ENCODE measurements around the gene ACOX1.

ACOX1 gene

DNA sequence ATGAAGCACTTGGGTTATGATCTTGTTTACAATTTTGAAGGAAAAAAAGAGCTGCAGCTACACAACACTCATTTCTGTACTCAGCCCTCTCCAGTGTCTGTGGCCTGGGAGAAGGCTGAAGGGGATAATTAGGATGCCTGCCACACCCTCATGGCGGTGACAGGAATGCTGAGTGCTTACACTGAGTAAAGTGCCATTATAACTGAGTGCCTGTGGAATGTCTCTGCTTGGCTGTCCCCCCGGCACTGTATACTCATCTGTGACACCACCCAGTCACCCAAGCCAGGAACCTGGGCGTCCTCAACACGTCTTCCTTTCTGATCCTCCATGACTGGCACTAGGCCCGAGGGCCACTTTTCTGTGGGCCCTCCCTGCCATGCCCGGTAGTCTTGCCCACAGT is 70.8 kb downstream of the ACOX1 start:
- no peak for DNase-seq (ENCODE audit: low read depth)

- no peak for DNase-seq (ENCODE audit: low read depth)
Measured at GRCh38 chr17:75906143-75906884, 72.7 kb downstream of the ACOX1 start.

DNA sequence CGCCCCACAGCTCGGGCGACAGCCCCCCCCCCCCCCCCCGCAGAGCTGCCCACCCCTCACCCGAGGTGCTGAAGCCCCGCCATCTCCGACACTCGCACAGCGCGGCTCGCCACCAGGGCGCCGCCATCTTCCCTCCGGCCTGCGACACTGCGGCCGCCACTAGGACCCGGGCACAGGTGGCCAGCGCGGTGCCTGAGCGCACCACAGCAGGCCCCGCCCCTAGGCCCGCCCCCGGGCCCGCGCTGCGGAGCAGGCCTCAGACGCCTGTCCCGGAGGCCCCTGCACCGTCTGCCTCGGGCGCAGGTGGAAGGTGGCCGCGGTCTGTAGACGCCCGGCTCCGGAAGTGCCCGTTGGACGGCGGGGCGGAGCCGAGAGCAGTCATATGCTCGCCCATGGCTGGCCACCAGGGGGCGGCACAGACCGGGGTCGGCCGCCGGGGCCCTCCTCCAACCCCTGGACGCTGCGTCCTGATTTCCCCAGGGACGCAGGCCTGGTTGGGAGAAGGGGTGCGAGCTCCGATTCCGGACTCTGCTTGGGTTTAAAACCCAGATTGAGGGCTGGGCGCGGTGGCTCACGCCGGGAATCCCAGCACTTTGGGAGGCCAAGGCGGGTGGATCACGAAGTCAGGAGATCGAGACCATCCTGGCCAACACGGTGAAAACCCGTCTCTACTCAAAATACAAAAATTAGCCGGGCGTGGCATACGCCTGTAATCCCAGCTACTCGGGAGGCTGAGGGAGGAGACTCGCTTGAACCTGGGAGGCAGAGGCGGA is 74.0 kb downstream of the ACOX1 start, which contains the start of gene MRPL38:
Gene MRPL38 (minus strand): TSS at position 136 of the 773 bp plus-strand sequence. CDS start 9 bp downstream, at position 127.
- peak; percentile 89 for DNase-seq (ENCODE audit: low read depth)

- no peak for DNase-seq (ENCODE audit: low read depth)
Measured at GRCh38 chr17:75902406-75902805, 76.6 kb downstream of the ACOX1 start.

- DNase-seq (ENCODE audit: low read depth), result no peak
Measured at GRCh38 chr17:75901727-75902126, 77.2 kb downstream of the ACOX1 start.

- no peak for DNase-seq (ENCODE audit: low read depth)
Measured at GRCh38 chr17:75900691-75901533, 78.1 kb downstream of the ACOX1 start.

GRCh38 chr17:75899767-75900468 is 79.0 kb downstream of the ACOX1 start:
- DNase-seq (ENCODE audit: low read depth), result no peak

DNA sequence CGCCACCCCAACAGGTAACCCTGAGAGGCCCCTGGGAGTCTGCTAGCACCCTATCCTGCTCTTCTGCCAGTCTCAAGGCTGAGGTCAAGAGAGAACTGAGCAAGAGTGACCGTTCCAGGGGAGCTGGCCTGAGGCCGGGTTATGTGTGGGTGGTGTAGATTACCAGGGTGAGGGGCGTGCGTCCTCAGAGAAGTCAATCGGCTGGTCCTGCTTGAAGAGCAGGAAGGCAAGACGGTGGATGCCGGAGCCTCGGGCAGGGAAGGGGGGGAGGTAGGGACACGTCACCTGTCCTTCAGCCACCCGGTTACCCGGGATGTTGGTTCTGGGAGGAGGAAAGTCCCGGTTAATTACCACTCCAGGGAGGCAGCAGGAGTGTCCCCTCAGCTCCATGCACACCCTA is 79.6 kb downstream of the ACOX1 start:
- no peak for DNase-seq (ENCODE audit: low read depth)

DNA sequence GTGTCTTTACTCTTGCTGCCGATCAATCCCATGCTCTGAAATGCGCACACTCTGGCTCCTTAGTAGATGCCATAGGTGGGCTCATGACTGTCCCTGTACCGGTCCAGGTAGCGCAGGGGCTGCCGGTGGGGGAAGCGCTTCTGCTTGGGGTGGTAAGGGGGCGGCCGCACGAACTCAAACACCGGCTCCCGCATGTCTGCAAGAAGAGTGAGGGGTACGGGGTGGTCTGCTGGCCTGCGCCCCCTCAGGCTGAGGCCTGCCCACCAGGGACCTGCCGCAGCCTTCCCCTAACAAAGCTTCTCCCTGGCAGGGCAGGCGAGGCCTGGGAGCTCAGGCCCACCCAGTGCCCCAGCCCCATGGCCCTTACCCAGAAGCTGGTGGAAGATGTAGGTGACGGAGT is 80.2 kb downstream of the ACOX1 start:
- DNase-seq (ENCODE audit: low read depth), result no peak

DNA sequence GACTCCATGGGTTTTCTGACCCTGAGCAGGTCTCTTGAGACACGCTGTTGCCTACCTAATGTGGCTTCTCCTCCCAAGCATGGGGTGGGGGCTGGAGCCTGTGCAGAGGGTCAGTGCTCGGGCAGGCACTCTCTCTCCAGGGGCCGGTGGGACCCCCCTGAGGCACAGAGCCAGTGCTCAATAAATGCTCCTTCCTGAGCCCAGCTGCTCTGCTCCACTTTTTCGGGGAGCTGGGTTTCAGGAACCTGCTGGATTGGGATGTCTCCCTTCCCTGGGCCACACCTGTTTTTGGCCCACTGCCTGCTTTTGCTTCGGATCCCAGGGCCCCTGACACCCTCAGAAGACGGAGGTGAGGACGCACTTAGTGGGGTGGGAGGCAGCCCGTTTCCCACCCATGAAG is 80.9 kb downstream of the ACOX1 start:
- DNase-seq (ENCODE audit: low read depth), result no peak

GRCh38 chr17:75897160-75898019 is 81.6 kb downstream of the ACOX1 start:
- DNase-seq (ENCODE audit: low read depth), result no peak

DNA sequence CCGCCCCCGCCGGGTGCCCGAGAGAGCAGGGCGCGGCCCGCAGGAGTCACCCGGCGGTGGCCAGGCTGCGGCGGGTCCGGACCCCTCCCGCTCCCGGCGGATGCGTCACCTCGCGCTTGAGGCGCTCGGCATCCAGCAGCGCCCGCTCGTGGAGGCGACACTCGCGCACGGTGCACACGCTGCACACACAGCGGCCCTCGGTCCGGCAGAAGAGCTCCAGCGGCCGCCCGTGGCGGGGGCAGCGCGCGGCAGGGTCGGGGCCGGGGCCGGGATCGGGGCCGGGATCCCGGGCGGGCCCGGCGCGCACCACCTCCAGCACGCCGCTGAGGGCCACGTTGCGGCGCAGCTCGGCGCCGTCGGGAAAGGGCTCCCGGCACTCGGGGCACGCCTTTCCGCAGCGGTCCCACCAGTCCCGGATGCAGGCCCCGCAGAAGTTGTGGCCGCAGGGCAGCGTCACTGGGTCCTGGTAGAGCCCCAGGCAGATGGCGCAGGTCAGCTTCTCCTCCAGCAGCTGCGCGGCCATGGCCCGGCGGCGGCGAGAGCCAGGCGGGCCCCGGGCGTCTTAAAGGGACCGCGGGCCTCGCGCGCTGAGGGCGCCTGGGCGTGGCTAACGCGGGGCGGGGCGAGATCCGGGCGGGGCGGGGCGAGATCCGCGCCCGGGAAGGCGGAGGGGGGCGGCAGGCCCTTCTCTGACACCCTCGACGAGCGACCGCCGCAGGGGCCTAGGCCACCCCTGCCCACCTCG is 82.4 kb downstream of the ACOX1 start, which contains the start of gene TRIM65:
Gene TRIM65 (minus strand): TSS at position 537 of the 745 bp plus-strand sequence. CDS start 14 bp downstream, at position 523.
- DNase-seq (ENCODE audit: low read depth), result peak; percentile 62

- DNase-seq (ENCODE audit: low read depth), result no peak
Measured at GRCh38 chr17:75895370-75896155, 83.4 kb downstream of the ACOX1 start.

DNA sequence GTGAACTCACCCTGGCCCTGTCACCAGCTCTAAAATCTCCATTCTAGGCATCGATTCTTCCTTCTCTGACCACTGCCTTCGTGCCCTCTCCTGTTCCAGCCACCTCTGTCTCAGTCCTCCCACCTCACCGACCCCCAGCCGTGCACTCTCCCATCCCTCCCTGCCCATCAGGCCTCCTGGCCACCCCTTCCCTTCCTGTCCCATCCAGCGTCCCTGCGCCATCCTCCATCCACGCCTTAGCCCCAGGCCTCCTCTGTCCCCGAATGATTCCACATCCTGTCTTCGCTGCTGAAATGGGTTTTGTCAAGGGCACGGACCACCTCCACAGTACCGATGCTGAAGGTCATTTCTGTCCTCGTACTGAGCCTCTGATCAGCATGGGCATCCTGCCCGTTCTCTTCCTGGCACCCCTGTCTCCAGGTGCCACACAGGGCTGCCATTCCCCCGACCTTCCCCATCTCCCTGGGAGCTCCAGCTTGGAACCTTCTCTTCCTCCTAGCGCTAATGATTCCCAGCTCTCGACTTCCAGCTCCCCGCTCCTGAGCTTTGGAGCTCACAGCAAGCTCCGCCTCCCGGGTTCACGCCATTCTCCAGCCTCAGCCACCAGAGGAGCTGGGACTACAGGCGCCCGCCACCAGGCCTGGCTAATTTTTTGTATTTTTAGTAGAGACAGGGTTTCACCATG is 84.8 kb downstream of the ACOX1 start:
- DNase-seq (ENCODE audit: low read depth), result no peak

GRCh38 chr17:75893305-75894048 is 85.5 kb downstream of the ACOX1 start:
- no peak for DNase-seq (ENCODE audit: low read depth)

DNA sequence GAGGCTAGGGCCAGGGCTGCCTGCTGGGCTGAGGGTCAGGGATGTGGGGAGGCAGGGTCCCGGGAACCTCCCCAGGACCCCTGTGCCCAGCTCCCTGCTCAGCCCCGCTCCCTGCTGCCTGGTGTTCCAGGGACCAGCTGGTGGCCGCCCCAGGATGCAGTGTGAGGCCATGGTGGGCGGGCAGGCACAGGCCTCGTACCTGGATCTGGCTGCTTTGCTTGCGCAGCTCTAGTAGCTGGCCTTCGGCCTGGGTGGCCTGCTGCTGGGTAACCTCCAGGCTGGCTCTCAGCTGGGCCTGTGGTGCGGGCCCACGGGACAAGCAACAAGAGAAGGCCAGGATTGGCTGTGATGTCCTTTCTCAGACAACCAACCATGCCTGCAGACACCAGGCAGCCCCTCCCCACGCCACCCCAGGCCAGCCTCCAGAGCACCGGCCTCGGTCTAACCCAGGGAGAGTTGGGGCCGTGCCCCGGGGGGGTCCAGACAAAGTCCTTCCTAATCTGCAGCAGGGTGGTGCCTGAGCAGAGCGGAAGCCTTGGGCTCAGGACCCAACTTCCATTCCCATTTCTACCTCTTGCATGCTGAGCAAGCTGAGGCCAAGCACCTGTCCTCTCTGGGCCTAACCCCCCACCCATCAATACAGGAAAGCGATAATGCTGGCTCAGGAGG is 86.3 kb downstream of the ACOX1 start:
- DNase-seq (ENCODE audit: low read depth), result no peak

Measured in activated gamma-delta T cell treated with anti-CD3 and anti-CD28 coated beads, Interleukin-2, amount 50 U/mL, for 16 hours (primary cell).